ENCODE results near the gene HAND2. TPM values are rescaled to one million over a fixed set of nuclear protein-coding genes. Genes with fewer than 3 reads are reported as not detected.

HAND2 gene
- total and polyA plus RNA-seq, 7 donors: 0.05 to 0.54 (median 0.13) TPM; not detected in 2

- 22 to 42% (median 42%) methylated on average over 42 of the region's 42 CpGs for WGBS, 3 donors
- TF ChIP-seq CTCF (IDR thresholded peaks at IDR 0.05): no peak
- H3K4me1 ChIP-seq: peaks cover 11% of the 10 kb centered on the region
- no peaks in the 10 kb centered on the region for H3K9me3 ChIP-seq
- no peak overlapping the region for H3K4me3 ChIP-seq
- no peak for ATAC-seq
- H3K27ac ChIP-seq: no peak overlapping the region
- no peaks in the 10 kb centered on the region for H3K36me3 ChIP-seq (ENCODE audit: insufficient read depth in 1 of 2, low read depth in 1 of 2)
- no peak for DNase-seq
- intact Hi-C loops (cut with DNase I): no loop called here
- peaks cover 8 to 100% (median 22%) of the 10 kb centered on the region in 3 donors for H3K27me3 ChIP-seq (ENCODE audit: insufficient read depth in 3 of 3, low read length in 2 of 3)
Measured at GRCh38 chr4:173518425-173519102, 11.5 kb downstream of the HAND2 start.

GRCh38 chr4:173517781-173518424 lies 12.1 kb downstream of the HAND2 start:
- no peak for TF ChIP-seq CTCF (IDR thresholded peaks at IDR 0.05)
- ATAC-seq (no peak), DNase-seq (no peak)
- H3K4me1 ChIP-seq: peaks cover 11% of the 10 kb centered on the region
- H3K9me3 ChIP-seq: no peaks in the 10 kb centered on the region
- no peak overlapping the region for H3K4me3 ChIP-seq
- H3K27me3 ChIP-seq (ENCODE audit: insufficient read depth in 3 of 3, low read length in 2 of 3): peaks cover 8 to 96% (median 19%) of the 10 kb centered on the region in 3 donors
- WGBS, 3 donors: 41 to 63% (median 61%) methylated on average over 24 of the region's 24 CpGs
- no peaks in the 10 kb centered on the region for H3K36me3 ChIP-seq (ENCODE audit: insufficient read depth in 1 of 2, low read depth in 1 of 2)
- H3K27ac ChIP-seq: no peak overlapping the region
- intact Hi-C loops (cut with DNase I): no loop called here

- Histone ChIP-seq H3K27me3 (ENCODE audit: insufficient read depth in 3 of 3, low read length in 2 of 3) (peaks cover 11 to 95% (median 17%) of the 10 kb centered on the region in 3 donors), H3K4me1 (peaks cover 8% of the 10 kb centered on the region), H3K9me3 (no peaks in the 10 kb centered on the region), H3K36me3 (ENCODE audit: insufficient read depth in 1 of 2, low read depth in 1 of 2) (no peaks in the 10 kb centered on the region), H3K27ac (no peak overlapping the region), H3K4me3 (no peak overlapping the region)
- TF ChIP-seq CTCF (IDR thresholded peaks at IDR 0.05): no peak
- ATAC-seq (no peak), DNase-seq (no peak)
- 23 to 39% (median 39%) methylated on average over 48 of the region's 48 CpGs for WGBS, 3 donors
- intact Hi-C loops (cut with DNase I): no loop called here
Measured at GRCh38 chr4:173516621-173517524, 13.2 kb downstream of the HAND2 start.

DNA sequence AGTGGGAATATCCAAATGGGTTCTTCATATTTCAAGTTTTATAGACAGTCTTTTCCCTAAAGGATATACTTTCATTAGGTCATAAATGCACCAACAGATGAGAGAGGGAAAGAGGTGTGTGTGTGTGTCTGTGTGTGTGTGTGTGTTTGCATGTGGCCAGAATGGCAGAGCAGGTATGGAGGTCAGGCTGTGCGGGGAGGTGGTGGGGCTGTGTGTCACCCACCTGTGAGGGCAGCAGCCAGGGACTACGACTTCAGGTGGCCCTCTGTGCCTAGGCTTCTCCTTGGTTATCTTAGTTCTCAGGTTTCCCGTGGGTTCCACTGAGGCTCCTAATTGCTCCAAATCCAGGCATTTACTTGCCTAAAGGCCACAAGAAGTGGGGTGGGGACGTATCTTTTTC lies 14.6 kb downstream of the HAND2 start:
- no peak for DNase-seq
- 46 to 65% (median 64%) methylated on average over 4 of the region's 4 CpGs for WGBS, 3 donors
- Histone ChIP-seq H3K27me3 (ENCODE audit: insufficient read depth in 3 of 3, low read length in 2 of 3) (peaks cover 13 to 91% (median 17%) of the 10 kb centered on the region in 3 donors), H3K36me3 (ENCODE audit: insufficient read depth in 1 of 2, low read depth in 1 of 2) (no peaks in the 10 kb centered on the region), H3K4me3 (no peak overlapping the region), H3K27ac (no peak overlapping the region), H3K4me1 (no peaks in the 10 kb centered on the region), H3K9me3 (no peaks in the 10 kb centered on the region)
- intact Hi-C loops (cut with DNase I): no loop called here
- no peak for TF ChIP-seq CTCF (IDR thresholded peaks at IDR 0.05)
- no peak for ATAC-seq

All from psoas muscle (tissue), 8 donors.